K562 (cell line): ENCODE data around the gene HGF. TPM values are rescaled to one million over a fixed set of nuclear protein-coding genes. Genes with fewer than 3 reads are reported as not detected.

ENCODE experiments used
- AFF1 ChIP-seq, 2 experiments: fragments of 450-650 bp; IDR thresholded peaks; 2 replicates each; pipeline ENCODE4 v1.6.1; 2018; ENCODE audit warnings: mild to moderate bottlenecking in 2 of 2, low read depth in 1 of 2; ENCODE audit not compliant: partially characterized antibody in 2 of 2
- CBX2 ChIP-seq: fragments of 200-600 bp; sonication (generic); IDR thresholded peaks from one replicate; pipeline ENCODE4 v1.6.1; 2012; ENCODE audit warnings: mild to moderate bottlenecking, low read length, inconsistent platforms; ENCODE audit not compliant: insufficient read depth, poor library complexity, severe bottlenecking
- FOXK2 ChIP-seq, 2 experiments: fragments of 450-650 bp; IDR thresholded peaks in 1 of 2; conservative IDR thresholded peaks in 1 of 2; 2 replicates each; pipeline ENCODE4 v1.6.1; 2016; ENCODE audit warnings: low read depth in 2 of 2, mild to moderate bottlenecking in 1 of 2
- GATA2 ChIP-seq: sonication (generic); formaldehyde crosslinking; IDR thresholded peaks from 2 replicates; pipeline ENCODE4 v1.4.0; 2020; ENCODE audit warnings: mild to moderate bottlenecking, missing genetic modification reagents
- HDAC6 ChIP-seq: IDR thresholded peaks from 2 replicates; pipeline ENCODE4 v1.6.1; 2012; ENCODE audit warnings: low read depth, mild to moderate bottlenecking, control low read depth, inconsistent platforms, low read length, moderate library complexity
- HDAC8 ChIP-seq: fragments of 450-650 bp; IDR thresholded peaks from 2 replicates; pipeline ENCODE4 v1.6.1; 2016; ENCODE audit warnings: mild to moderate bottlenecking, missing genetic modification characterization, moderate library complexity, missing compliant biosample characterization
- POLR2AphosphoS2 ChIP-seq: IDR thresholded peaks from 2 replicates; pipeline ENCODE4 v1.6.1; 2012; ENCODE audit warnings: low read length, improper control_type of control experiment
- POLR3A ChIP-seq: IDR thresholded peaks from 2 replicates; pipeline ENCODE4 v1.6.1; 2011; ENCODE audit warnings: borderline replicate concordance, mild to moderate bottlenecking, moderate library complexity; ENCODE audit not compliant: insufficient read length, insufficient read depth; ENCODE audit errors: extremely low read depth
- RAD51 ChIP-seq: fragments of 450-650 bp; IDR thresholded peaks from 2 replicates; pipeline ENCODE4 v1.7.1; 2016; ENCODE audit warnings: low read depth, mild to moderate bottlenecking, borderline replicate concordance
- TAF1 ChIP-seq: IDR thresholded peaks from 2 replicates; pipeline ENCODE4 v1.6.1; 2011; ENCODE audit warnings: mild to moderate bottlenecking, low read length, moderate library complexity; ENCODE audit not compliant: insufficient read depth, control insufficient read depth, severe bottlenecking; ENCODE audit errors: extremely low read depth
- ZNF184 ChIP-seq: sonication (generic); formaldehyde crosslinking; IDR thresholded peaks from 2 replicates; pipeline ENCODE4 v1.5.0; 2020; ENCODE audit warnings: missing genetic modification reagents
- ZNF561 ChIP-seq: fragments of 450-650 bp; formaldehyde crosslinking; conservative IDR thresholded peaks from 2 replicates; pipeline ENCODE4 v1.4.0; 2020; ENCODE audit warnings: mild to moderate bottlenecking, moderate library complexity
- ZZZ3 ChIP-seq: fragments of 450-650 bp; IDR thresholded peaks from 2 replicates; pipeline ENCODE4 v1.6.1; 2016; ENCODE audit warnings: antibody characterized with exemption, mild to moderate bottlenecking, moderate library complexity
- polyA plus RNA-seq, 8 experiments: library from polyadenylated mRNA; depleted of rRNA in 4 of 8; stranded (reverse) in 5 of 8; unstranded in 3 of 8; fragments of >200 nt; fragmentation: Nextera tagmentation in 2 of 8; fragmentation: Illumina TruSeq in 1 of 8; extraction: Ambion mirVana in 2 of 8; extraction: Trizol in 1 of 8; gene quantifications; 2 replicates each; pipeline versions ENCODE4 v1.2.1 to v1.2.3, GENCODE V29; 2011 to 2014; ENCODE audit warnings: inconsistent platforms in 1 of 8, missing spikeins in 1 of 8
- total RNA-seq, 7 experiments: library from RNA; depleted of rRNA in 6 of 7; stranded (reverse); fragments of >200 nt in 6 of 7; fragmentation: Illumina TruSeq in 2 of 7; extraction: Trizol in 2 of 7; gene quantifications; 2 replicates each; pipeline versions ENCODE4 v1.2.1 to v1.2.3, GENCODE V29; 2011 to 2021; ENCODE audit warnings: low replicate concordance in 1 of 7
- TF ChIP-seq, protein P1 (sequence below): fragments of 450-650 bp; formaldehyde crosslinking; IDR thresholded peaks from 2 replicates; pipeline ENCODE4 v1.4.0; 2022; ENCODE audit warnings: mild to moderate bottlenecking, moderate library complexity

Gene HGF
- total and polyA plus RNA-seq, 9 of the 15 experiments (the other 6 are each of a cell fraction or from before 2014, with no cell fraction given), result 0.02 TPM; not detected in 8

DNA sequence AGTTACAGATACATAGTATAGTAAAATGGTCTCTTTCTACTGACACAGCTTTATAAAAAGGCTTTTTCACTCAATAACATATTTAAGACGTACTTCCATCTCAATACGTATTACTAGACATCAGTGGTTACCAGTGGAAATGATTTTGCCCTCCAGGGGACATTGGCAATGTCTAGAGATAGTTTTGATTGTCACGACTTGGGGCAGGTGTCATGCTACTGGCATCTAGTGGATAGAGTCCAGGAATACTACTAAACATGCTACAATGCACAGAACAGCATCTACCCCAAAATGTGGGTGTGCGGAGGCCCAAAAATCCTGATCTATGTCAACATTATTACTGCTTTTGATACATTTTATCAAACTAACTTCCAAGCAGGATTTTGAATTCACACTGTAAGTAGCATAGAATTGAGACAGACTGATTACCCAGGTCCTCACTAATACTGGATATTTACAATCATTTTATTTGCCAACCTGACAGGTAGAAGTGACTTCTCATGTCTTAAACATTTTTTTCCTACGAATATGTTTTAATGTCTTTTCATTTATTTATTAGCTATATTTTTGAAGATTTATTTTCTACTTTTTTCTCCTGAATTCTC is 53.8 kb downstream of the HGF start (continued):
- TF ChIP-seq AFF1 (IDR thresholded peaks at IDR 0.05; ENCODE audit: low read depth in 1 of 2, partially characterized antibody in 2 of 2) (no peak), HDAC8 (no peak), RAD51 (no peak), CBX2 (no peak), ZNF561 (CRISPR knock-in tag) (no peak), HDAC6 (no peak), TAF1 (no peak), POLR3A (no peak), GATA2 (CRISPR knock-in tag) (no peak), POLR2AphosphoS2 (no peak), ZZZ3 (no peak), ZNF184 (CRISPR knock-in tag) (no peak), FOXK2 (conservative IDR thresholded peaks at IDR 0.05 in 1 of 2, IDR thresholded peaks at IDR 0.05 in 1 of 2; ENCODE audit: low read depth in 2 of 2) (no peak)
- TF ChIP-seq, protein P1, sequence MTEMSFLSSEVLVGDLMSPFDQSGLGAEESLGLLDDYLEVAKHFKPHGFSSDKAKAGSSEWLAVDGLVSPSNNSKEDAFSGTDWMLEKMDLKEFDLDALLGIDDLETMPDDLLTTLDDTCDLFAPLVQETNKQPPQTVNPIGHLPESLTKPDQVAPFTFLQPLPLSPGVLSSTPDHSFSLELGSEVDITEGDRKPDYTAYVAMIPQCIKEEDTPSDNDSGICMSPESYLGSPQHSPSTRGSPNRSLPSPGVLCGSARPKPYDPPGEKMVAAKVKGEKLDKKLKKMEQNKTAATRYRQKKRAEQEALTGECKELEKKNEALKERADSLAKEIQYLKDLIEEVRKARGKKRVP (CRISPR knock-in tag), result no peak
- TF ChIP-seq, all 486 proteins: peak for 0
